ENCODE data around the gene CC2D1A. TPM values are rescaled to one million over a fixed set of nuclear protein-coding genes. Genes with fewer than 3 reads are reported as not detected.

CC2D1A gene
- 10 to 100 TPM in 2 of 6 donors, 1 to 10 TPM in 4; 2.9 to 13.9 (median 4.3) TPM for polyA plus RNA-seq (ENCODE audit: low read depth in 6 of 6)

- DNase-seq (peak; percentile 93), ATAC-seq (ENCODE audit: low read depth in 2 of 2) (peak; percentile 99)
- Mint-ChIP-seq H3K36me3 (no peaks in the 10 kb centered on the region), H3K27ac (peak within 1 kb of the TSS; percentile 90 to 97 (median 96)), H3K9me3 (no peaks in the 10 kb centered on the region), H3K4me1 (peaks cover 10 to 13% (median 12%) of the 10 kb centered on the region in 3 donors), H3K27me3 (no peaks in the 10 kb centered on the region), H3K4me3 (peak within 1 kb of the TSS; percentile 84 to 94 (median 90))
Measured at GRCh38 chr19:13905634-13906520, at the start of gene CC2D1A, which contains the start of gene BRME1. Gene CC2D1A, plus strand, starts transcription at chr19:13906201. Its CDS starts 241 bp downstream, at chr19:13906442. Gene BRME1, minus strand, starts transcription at chr19:13906117. Its CDS starts 1,225 bp downstream, at chr19:13904892.

DNA sequence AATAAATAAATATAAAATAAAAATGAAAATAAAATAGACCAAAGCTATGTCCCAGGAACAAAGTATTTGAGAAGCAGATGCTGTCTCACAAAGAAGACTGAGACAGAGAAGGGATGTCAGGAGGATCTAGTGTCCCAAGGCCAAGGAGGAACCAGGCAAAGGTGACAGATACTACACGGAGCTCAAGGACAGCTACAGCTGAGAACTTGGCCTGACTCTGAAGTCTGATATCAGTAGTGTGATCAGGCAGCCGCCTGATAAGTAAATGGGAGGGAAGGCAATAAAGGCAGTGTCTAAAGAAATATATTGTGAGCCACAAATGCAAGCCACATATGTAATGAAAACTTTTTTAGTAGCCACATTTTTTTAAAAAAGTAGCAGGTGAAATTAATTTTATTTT, 49.5 kb upstream of the CC2D1A start:
- H3K36me3 Mint-ChIP-seq: no peaks in the 10 kb centered on the region
- H3K9me3 Mint-ChIP-seq: no peaks in the 10 kb centered on the region
- H3K27ac Mint-ChIP-seq: no peak overlapping the region
- peaks cover 0 to 4% (median 0%) of the 10 kb centered on the region in 3 donors for H3K27me3 Mint-ChIP-seq
- DNase-seq (no peak), ATAC-seq (ENCODE audit: low read depth in 2 of 2) (no peak)
- H3K4me3 Mint-ChIP-seq: no peak overlapping the region
- peaks cover 4 to 10% (median 6%) of the 10 kb centered on the region in 3 donors for H3K4me1 Mint-ChIP-seq

DNA sequence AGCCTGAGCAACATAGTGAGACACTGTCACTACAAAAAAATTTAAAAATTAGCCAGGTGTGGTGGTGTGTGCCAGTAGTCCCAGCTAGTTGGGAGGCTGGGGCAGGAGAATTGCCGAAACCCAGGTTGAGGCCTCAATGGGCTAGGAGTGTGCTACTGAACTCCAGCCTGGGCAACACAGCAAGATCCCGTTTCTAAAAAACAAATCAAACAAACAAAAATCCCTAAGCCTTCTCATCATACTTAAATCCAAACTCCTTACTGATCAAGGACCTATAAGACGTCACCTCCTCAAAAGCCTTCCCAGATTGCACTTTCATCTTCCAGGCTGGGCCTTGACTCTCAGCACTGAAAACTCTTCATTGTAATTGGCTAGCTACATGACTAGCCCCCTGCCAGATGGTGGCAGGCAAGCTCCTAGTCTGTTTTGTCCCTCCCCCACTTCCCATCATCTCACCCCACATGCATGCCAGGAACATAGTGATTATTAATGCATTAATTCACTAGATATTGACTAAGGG, 46.6 kb upstream of the CC2D1A start:
- H3K27me3 Mint-ChIP-seq: peaks cover 12 to 20% (median 14%) of the 10 kb centered on the region in 3 donors
- peak overlapping the region in 1 of 6 donors; percentile 81 for H3K27ac Mint-ChIP-seq
- H3K36me3 Mint-ChIP-seq: peaks cover 3 to 4% of the 10 kb centered on the region in 2 donors
- peak overlapping the region in 1 of 8 donors; percentile 59 for H3K4me3 Mint-ChIP-seq
- ATAC-seq (ENCODE audit: low read depth in 2 of 2) (no peak), DNase-seq (no peak)
- peaks cover 12 to 21% (median 19%) of the 10 kb centered on the region in 3 donors for H3K4me1 Mint-ChIP-seq
- H3K9me3 Mint-ChIP-seq: peaks cover 0 to under 1% (median 0%) of the 10 kb centered on the region in 7 donors

GRCh38 chr19:13860679-13861391, 45.2 kb upstream of the CC2D1A start:
- H3K4me3 Mint-ChIP-seq: peak overlapping the region; percentile 53 to 97 (median 90)
- peaks cover 16 to 24% (median 23%) of the 10 kb centered on the region in 3 donors for H3K4me1 Mint-ChIP-seq
- peak overlapping the region in 2 of 6 donors; percentile 20 to 97 for H3K27ac Mint-ChIP-seq
- ATAC-seq (ENCODE audit: low read depth in 2 of 2) (no peak), DNase-seq (no peak)
- peaks cover 0 to 1% (median 0%) of the 10 kb centered on the region in 7 donors for H3K9me3 Mint-ChIP-seq
- peaks cover 5 to 7% of the 10 kb centered on the region in 2 donors for H3K36me3 Mint-ChIP-seq
- peaks cover 17 to 21% (median 18%) of the 10 kb centered on the region in 3 donors for H3K27me3 Mint-ChIP-seq

DNA sequence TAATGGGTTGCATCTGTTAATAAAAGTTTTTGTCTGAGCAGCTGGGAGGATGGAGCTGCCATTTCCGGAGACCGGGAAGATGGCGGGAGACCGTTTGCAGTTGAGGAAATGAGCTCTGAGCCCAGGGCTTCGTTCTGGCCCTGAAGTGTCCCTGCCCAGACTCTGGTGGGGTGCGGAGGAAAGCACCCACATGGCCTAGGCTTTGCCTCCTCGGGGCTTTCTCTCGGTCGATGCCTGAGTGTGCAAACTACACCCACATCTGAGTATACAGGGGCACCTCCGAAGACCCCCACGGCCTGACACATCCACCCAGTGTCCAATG, 44.6 kb upstream of the CC2D1A start:
- H3K36me3 Mint-ChIP-seq: peaks cover 5 to 8% of the 10 kb centered on the region in 2 donors
- H3K4me3 Mint-ChIP-seq: peak overlapping the region; percentile 63 to 97 (median 92)
- DNase-seq (no peak), ATAC-seq (ENCODE audit: low read depth in 2 of 2) (peak; percentile 10 to 20)
- H3K4me1 Mint-ChIP-seq: peaks cover 19 to 29% (median 27%) of the 10 kb centered on the region in 3 donors
- H3K9me3 Mint-ChIP-seq: peaks cover 0 to 1% (median 0%) of the 10 kb centered on the region in 7 donors
- H3K27ac Mint-ChIP-seq: peak overlapping the region in 3 of 6 donors; percentile 20 to 98 (median 97)
- peaks cover 20 to 25% (median 21%) of the 10 kb centered on the region in 3 donors for H3K27me3 Mint-ChIP-seq

DNA sequence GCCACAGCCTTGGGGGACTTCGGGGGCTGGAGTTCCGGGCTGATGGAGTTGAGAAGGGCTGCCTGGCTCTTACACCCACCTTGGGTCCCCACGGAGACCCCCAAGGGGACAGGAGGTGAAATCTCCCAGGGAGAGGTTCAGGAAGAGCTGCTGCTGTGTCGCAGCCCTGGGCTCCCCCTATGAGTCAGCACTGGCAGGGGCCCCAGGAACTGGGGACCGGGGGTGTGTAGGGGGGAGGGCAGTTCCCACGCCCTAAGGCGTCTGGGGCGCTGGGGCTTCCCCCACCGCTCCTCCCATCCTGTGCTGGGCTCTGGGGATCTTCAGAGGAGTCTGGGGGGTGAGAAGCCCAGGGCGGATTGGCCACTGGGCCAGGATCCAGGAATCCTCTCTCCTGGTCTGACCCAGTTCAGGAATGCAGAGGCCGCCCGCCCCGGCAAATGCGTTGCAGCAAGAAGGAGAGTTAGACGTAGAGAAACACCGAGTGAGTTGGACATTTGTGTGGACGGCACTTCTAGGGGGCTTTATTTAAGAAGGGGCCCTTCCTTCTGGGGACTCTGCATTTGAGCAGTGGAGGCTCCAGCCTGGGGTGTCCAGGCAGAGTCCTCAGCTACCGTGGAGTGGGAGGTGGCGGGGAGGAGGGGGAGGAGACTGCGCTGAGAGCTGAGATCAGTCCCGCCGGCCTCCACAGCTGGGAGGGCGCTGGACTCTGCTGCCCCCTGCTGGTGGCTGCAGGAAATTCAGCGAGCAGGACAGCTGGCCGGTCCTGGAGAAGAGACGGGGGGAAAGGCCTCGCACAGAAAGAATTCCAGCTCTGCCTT, 44.1 kb upstream of the CC2D1A start:
- ATAC-seq (ENCODE audit: low read depth in 2 of 2): peak; percentile 82 to 83
- Mint-ChIP-seq H3K36me3 (peaks cover 5 to 12% of the 10 kb centered on the region in 2 donors), H3K4me1 (peaks cover 24 to 32% (median 29%) of the 10 kb centered on the region in 3 donors), H3K27me3 (peaks cover 26 to 30% (median 27%) of the 10 kb centered on the region in 3 donors), H3K9me3 (peaks cover 0 to 1% (median 0%) of the 10 kb centered on the region in 7 donors), H3K4me3 (peak overlapping the region; percentile 75 to 97 (median 94)), H3K27ac (peak overlapping the region; percentile 93 to 98 (median 95))
- peak; percentile 85 for DNase-seq

GRCh38 chr19:13864046-13864666, 41.8 kb upstream of the CC2D1A start:
- Mint-ChIP-seq H3K36me3 (peaks cover 5 to 12% of the 10 kb centered on the region in 2 donors), H3K4me3 (peak overlapping the region; percentile 22 to 91 (median 78)), H3K4me1 (peaks cover 24 to 32% (median 29%) of the 10 kb centered on the region in 3 donors), H3K27ac (peak overlapping the region in 2 of 6 donors; percentile 3 to 82), H3K9me3 (peaks cover 0 to 1% (median 0%) of the 10 kb centered on the region in 7 donors), H3K27me3 (peaks cover 37 to 48% (median 48%) of the 10 kb centered on the region in 3 donors)
- no peak for DNase-seq
- ATAC-seq (ENCODE audit: low read depth in 2 of 2): no peak

GRCh38 chr19:13864667-13865570, 41.1 kb upstream of the CC2D1A start:
- Mint-ChIP-seq H3K9me3 (peaks cover 0 to 1% (median 0%) of the 10 kb centered on the region in 7 donors), H3K27me3 (peaks cover 42 to 55% (median 53%) of the 10 kb centered on the region in 3 donors), H3K27ac (peak overlapping the region in 2 of 6 donors; percentile 3 to 82), H3K4me1 (peaks cover 24 to 29% (median 28%) of the 10 kb centered on the region in 3 donors), H3K36me3 (peaks cover 5 to 12% of the 10 kb centered on the region in 2 donors), H3K4me3 (peak overlapping the region; percentile 35 to 91 (median 78))
- no peak for ATAC-seq (ENCODE audit: low read depth in 2 of 2)
- DNase-seq: no peak

DNA sequence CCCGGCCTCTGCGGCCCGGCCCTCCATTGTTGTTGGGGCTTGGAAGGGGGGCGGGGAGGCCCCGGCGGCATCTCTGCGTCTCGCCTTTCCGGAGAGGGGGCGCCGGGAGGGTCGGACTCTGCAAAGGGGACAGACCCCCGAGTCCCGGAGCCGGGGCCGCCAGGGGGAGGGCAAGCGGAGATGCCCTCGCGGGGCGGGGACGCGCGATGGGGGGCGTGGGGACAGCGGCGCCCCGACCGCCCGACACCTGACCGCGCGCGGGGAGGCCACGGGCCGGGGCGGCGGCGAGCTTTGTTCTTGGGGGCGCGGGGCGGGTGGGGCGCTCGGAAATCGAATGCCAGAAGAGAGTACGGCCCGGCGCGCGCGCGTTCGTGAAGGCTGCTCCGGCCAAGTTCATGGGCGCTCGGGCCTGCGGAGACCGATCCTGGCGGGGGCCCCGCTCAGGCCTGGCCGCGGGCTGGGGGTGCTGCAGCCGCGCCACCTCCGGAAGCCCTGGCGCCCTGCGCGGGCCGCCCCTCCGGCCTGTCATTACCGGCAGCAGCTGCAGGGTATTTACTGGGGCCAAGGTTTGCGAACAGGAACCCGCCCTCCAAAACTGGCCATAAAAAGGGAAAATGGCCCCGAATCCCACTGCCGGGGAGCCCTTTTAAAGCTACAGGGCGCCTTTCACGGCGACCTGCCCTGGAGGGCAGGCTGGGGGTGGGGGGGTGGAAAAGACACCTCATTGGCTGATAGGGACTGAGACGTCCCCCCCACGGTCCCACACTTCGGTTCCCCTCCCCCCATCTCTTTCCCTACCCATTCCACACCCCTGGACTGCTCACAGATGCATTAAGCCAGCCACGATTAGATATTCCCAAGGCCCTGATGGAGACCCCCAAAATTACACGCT, 40.2 kb upstream of the CC2D1A start:
- H3K9me3 Mint-ChIP-seq: peaks cover 0 to 1% (median 0%) of the 10 kb centered on the region in 7 donors
- peaks cover 42 to 64% (median 61%) of the 10 kb centered on the region in 3 donors for H3K27me3 Mint-ChIP-seq
- H3K4me3 Mint-ChIP-seq: peak overlapping the region; percentile 33 to 83 (median 77)
- DNase-seq: no peak
- H3K27ac Mint-ChIP-seq: peak overlapping the region in 2 of 6 donors; percentile 80 to 83
- H3K36me3 Mint-ChIP-seq: peaks cover 5 to 12% of the 10 kb centered on the region in 2 donors
- peaks cover 25 to 29% (median 28%) of the 10 kb centered on the region in 3 donors for H3K4me1 Mint-ChIP-seq
- no peak for ATAC-seq (ENCODE audit: low read depth in 2 of 2)

DNA sequence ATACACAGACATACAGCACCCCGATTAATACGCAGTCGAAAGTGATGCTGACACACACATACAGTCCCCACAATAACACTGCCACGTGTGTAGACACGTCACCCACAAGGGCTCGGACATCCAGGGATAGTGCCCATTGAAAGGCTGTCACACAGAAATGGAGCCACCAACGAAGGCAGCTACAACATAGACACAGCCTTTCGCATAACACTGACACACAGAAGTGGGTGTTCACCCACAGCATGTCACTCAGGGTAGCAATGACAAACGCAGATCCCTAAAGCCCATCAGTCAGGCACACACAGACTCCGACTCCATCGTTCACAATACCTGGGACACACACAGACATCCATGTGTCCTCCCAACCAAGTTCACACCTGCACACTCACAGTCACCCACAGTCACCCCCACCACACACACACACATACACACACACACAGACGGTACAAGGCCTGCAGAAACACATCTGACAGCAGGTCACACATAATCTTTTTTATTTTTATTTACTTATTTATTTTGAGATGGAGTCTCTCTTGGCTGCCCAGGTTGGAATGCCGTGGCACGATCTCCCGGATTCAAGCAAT, 39.4 kb upstream of the CC2D1A start:
- peaks cover 47 to 70% (median 68%) of the 10 kb centered on the region in 3 donors for H3K27me3 Mint-ChIP-seq
- no peak for DNase-seq

More for the DNA sequence above, 39.4 kb upstream of the CC2D1A start:
- Mint-ChIP-seq H3K9me3 (peaks cover 0 to 1% (median 0%) of the 10 kb centered on the region in 7 donors), H3K36me3 (peaks cover 5 to 12% of the 10 kb centered on the region in 2 donors), H3K4me3 (peak overlapping the region; percentile 33 to 83 (median 77)), H3K4me1 (peaks cover 22 to 25% (median 23%) of the 10 kb centered on the region in 3 donors), H3K27ac (peak overlapping the region in 3 of 6 donors; percentile 25 to 83 (median 80))
- ATAC-seq (ENCODE audit: low read depth in 2 of 2): no peak
